HG03342 (cell line): ENCODE results near the gene FREM2.

ENCODE experiments used
- ATAC-seq: cut with Tn5 transposase; IDR thresholded peaks from one replicate; pipeline ENCODE4 v1.9.1; 2021; ENCODE audit warnings: mild to moderate bottlenecking, moderate library complexity; ENCODE audit not compliant: unreplicated experiment

Gene FREM2

GRCh38 chr13:38753878-38754277, 67.0 kb downstream of the FREM2 start:
- no peak for ATAC-seq

GRCh38 chr13:38755793-38756192, 68.9 kb downstream of the FREM2 start:
- ATAC-seq, result no peak

GRCh38 chr13:38758277-38758676, 71.4 kb downstream of the FREM2 start:
- ATAC-seq, result no peak

GRCh38 chr13:38759390-38759789, 72.5 kb downstream of the FREM2 start:
- no peak for ATAC-seq

- no peak for ATAC-seq
These were observed 76.8 kb downstream of the FREM2 start for GRCh38 chr13:38763446-38764381.

GRCh38 chr13:38766799-38767198, 79.9 kb downstream of the FREM2 start:
- no peak for ATAC-seq

GRCh38 chr13:38767506-38768265, 80.8 kb downstream of the FREM2 start:
- no peak for ATAC-seq

GRCh38 chr13:38769526-38769925, 82.6 kb downstream of the FREM2 start:
- no peak for ATAC-seq

GRCh38 chr13:38775085-38775484, 88.2 kb downstream of the FREM2 start:
- no peak for ATAC-seq

- no peak for ATAC-seq
These were observed 90.7 kb downstream of the FREM2 start for GRCh38 chr13:38777347-38778119.

- ATAC-seq, result no peak
These were observed 94.7 kb downstream of the FREM2 start for GRCh38 chr13:38781539-38781938.

GRCh38 chr13:38784036-38784880, 97.4 kb downstream of the FREM2 start:
- ATAC-seq, result no peak

GRCh38 chr13:38785042-38785441, 98.2 kb downstream of the FREM2 start:
- ATAC-seq, result no peak

- no peak for ATAC-seq
These were observed 98.6 kb downstream of the FREM2 start for GRCh38 chr13:38785490-38785889.

- ATAC-seq, result no peak
These were observed 100.7 kb downstream of the FREM2 start for GRCh38 chr13:38787550-38787949.

GRCh38 chr13:38796890-38797289, 110.0 kb downstream of the FREM2 start:
- ATAC-seq, result no peak

GRCh38 chr13:38803531-38803930, 116.7 kb downstream of the FREM2 start:
- ATAC-seq, result no peak

GRCh38 chr13:38804061-38804460, 117.2 kb downstream of the FREM2 start:
- ATAC-seq, result no peak

GRCh38 chr13:38804536-38804935, 117.7 kb downstream of the FREM2 start:
- no peak for ATAC-seq

GRCh38 chr13:38814331-38814730, 127.5 kb downstream of the FREM2 start:
- no peak for ATAC-seq
